A549 (cell line): Measurements from ENCODE around the gene CD96. TPM values are rescaled to one million over a fixed set of nuclear protein-coding genes. Genes with fewer than 3 reads are reported as not detected.

Source experiments
- ATAC-seq, 2 experiments: fragments of 200-7000 bp in 1 of 2; fragments of >200 bp in 1 of 2; cut with Nextera tagmentation in 1 of 2; cut with Tn5 transposase in 1 of 2; 3 replicates each; pipeline versions ENCODE4 v1.8.0 to v1.9.1; 2018 to 2020; ENCODE audit warnings: mild to moderate bottlenecking in 1 of 2, moderate library complexity in 1 of 2
- CTCF ChIA-PET: fragments of 300-600 bp; sonication (Branson Sonifier 250); formaldehyde crosslinking; extraction: SDS; loops from one replicate; lab custom pipeline; 2021; ENCODE audit warnings: antibody characterized with exemption, inconsistent platforms; lab: Yijun Ruan, JAX
- POLR2A ChIA-PET: fragments of 350-600 bp; formaldehyde crosslinking; extraction: SDS; loops from one replicate; lab custom pipeline; 2021; ENCODE audit warnings: antibody characterized with exemption, inconsistent platforms; lab: Yijun Ruan, JAX
- DNase-seq, 2 experiments: peaks; one replicate each; pipeline versions ENCODE4 v3.0.0 to v3.0.0-alpha.2; 2011 to 2016; ENCODE audit warnings: low read depth in 1 of 2, low spot score in 1 of 2
- FAIRE-seq: peaks from 2 replicates; lab custom pipeline; 2011; peaks lifted over from hg19 to GRCh38; lab: Jason Lieb, UNC
- H3K27ac ChIP-seq, 2 experiments: fragments of >200 bp; sonication (Bioruptor Twin); formaldehyde crosslinking; 3 replicates each; pipeline ENCODE4 v1.5.1; 2016 to 2017
- H3K4me1 ChIP-seq: fragments of >200 bp; sonication (Bioruptor Twin); formaldehyde crosslinking; 3 replicates; pipeline ENCODE4 v1.6.1; 2016
- H3K4me2 ChIP-seq: fragments of >200 bp; sonication (Bioruptor Twin); formaldehyde crosslinking; 3 replicates; pipeline ENCODE4 v1.6.1; 2016
- H3K4me3 ChIP-seq: fragments of >200 bp; sonication (Bioruptor Twin); formaldehyde crosslinking; 3 replicates; pipeline ENCODE4 v1.5.1; 2016
- H3K9me3 ChIP-seq: fragments of >200 bp; sonication (Bioruptor Twin); formaldehyde crosslinking; 3 replicates; pipeline ENCODE4 v1.6.1; 2016
- BCL3 ChIP-seq: fragments of >200 bp; sonication (Bioruptor Twin); formaldehyde crosslinking; IDR thresholded peaks from 3 replicates; pipeline ENCODE4 v1.6.1; 2016
- BHLHE40 ChIP-seq: IDR thresholded peaks from 2 replicates; pipeline ENCODE4 v1.6.1; 2012; ENCODE audit warnings: low read depth, low read length, inconsistent platforms
- CHD4 ChIP-seq: fragments of 200-600 bp; sonication (generic); IDR thresholded peaks from 2 replicates; pipeline ENCODE4 v1.6.1; 2016; ENCODE audit warnings: antibody characterized with exemption, mild to moderate bottlenecking, borderline replicate concordance
- EP300 ChIP-seq, 2 experiments: fragments of >200 bp; sonication (Bioruptor Twin); formaldehyde crosslinking; IDR thresholded peaks; 2 replicates in 1 of 2; 3 replicates in 1 of 2; pipeline ENCODE4 v1.6.1; 2016 to 2017
- FOSB ChIP-seq: fragments of 250-450 bp; sonication (Bioruptor Pico); IDR thresholded peaks from 2 replicates; pipeline ENCODE4 v1.5.0; 2020; ENCODE audit warnings: mild to moderate bottlenecking, moderate library complexity
- FOSL2 ChIP-seq, 2 experiments: fragments of 450-650 bp in 1 of 2; fragments of >200 bp in 1 of 2; sonication (Bioruptor Twin) in 1 of 2; formaldehyde crosslinking; IDR thresholded peaks; 2 replicates each; pipeline versions ENCODE4 v1.5.0 to v1.6.1; 2016 to 2020; ENCODE audit warnings: mild to moderate bottlenecking in 1 of 2, moderate library complexity in 1 of 2
- HDAC2 ChIP-seq: fragments of 200-600 bp; sonication (generic); IDR thresholded peaks from 2 replicates; pipeline ENCODE4 v1.6.1; 2016
- HES2 ChIP-seq: fragments of >200 bp; sonication (Bioruptor Twin); formaldehyde crosslinking; IDR thresholded peaks from 2 replicates; pipeline ENCODE4 v1.6.1; 2016
- HOXB5 ChIP-seq: fragments of 250-450 bp; sonication (Bioruptor Pico); IDR thresholded peaks from 2 replicates; pipeline ENCODE4 v1.5.0; 2020; ENCODE audit warnings: mild to moderate bottlenecking, moderate library complexity
- JUN ChIP-seq, 2 experiments: fragments of >200 bp; sonication (Bioruptor Twin); formaldehyde crosslinking; IDR thresholded peaks; 2 replicates in 1 of 2; 3 replicates in 1 of 2; pipeline ENCODE4 v1.6.1; 2016 to 2017
- MYC ChIP-seq: IDR thresholded peaks from 2 replicates; pipeline ENCODE4 v1.6.1; 2012; ENCODE audit warnings: mild to moderate bottlenecking, inconsistent platforms, low read length, improper control_type of control experiment, borderline replicate concordance
- NR3C1 ChIP-seq: fragments of >200 bp; sonication (Bioruptor Twin); formaldehyde crosslinking; IDR thresholded peaks from 3 replicates; pipeline ENCODE4 v1.6.1; 2017
- POLR2AphosphoS2 ChIP-seq: conservative IDR thresholded peaks from 2 replicates; pipeline ENCODE4 v1.6.1; 2012; ENCODE audit warnings: low read length, improper control_type of control experiment, inconsistent platforms
- RAD21 ChIP-seq, 2 experiments: fragments of >200 bp in 1 of 2; sonication (Bioruptor Twin) in 1 of 2; formaldehyde crosslinking in 1 of 2; IDR thresholded peaks in 1 of 2; conservative IDR thresholded peaks in 1 of 2; 2 replicates in 1 of 2; 3 replicates in 1 of 2; pipeline ENCODE4 v1.6.1; 2012 to 2018; ENCODE audit warnings: inconsistent platforms in 1 of 2
- RCOR1 ChIP-seq: fragments of 150-350 bp; IDR thresholded peaks from 2 replicates; pipeline ENCODE4 v1.6.1; 2014; ENCODE audit warnings: antibody characterized with exemption, low read length, low read depth
- SREBF2 ChIP-seq: fragments of 450-650 bp; IDR thresholded peaks from 2 replicates; pipeline ENCODE4 v1.6.1; 2014; ENCODE audit warnings: mild to moderate bottlenecking, moderate library complexity
- TFCP2L1 ChIP-seq: fragments of 250-450 bp; sonication (Bioruptor Pico); IDR thresholded peaks from 2 replicates; pipeline ENCODE4 v1.5.0; 2021; ENCODE audit warnings: mild to moderate bottlenecking
- USF2 ChIP-seq: fragments of 450-650 bp; IDR thresholded peaks from 2 replicates; pipeline ENCODE4 v1.6.1; 2014; ENCODE audit warnings: antibody characterized with exemption
- ZNF302 ChIP-seq: fragments of 250-450 bp; sonication (Bioruptor Pico); IDR thresholded peaks from 2 replicates; pipeline ENCODE4 v1.9.0; 2021; ENCODE audit warnings: inconsistent platforms, mild to moderate bottlenecking, moderate library complexity
- WGBS: methylation state at CpG from one replicate; pipeline ENCODE4 v1.1.6; 2017; ENCODE audit errors: missing lambda C conversion rate; 5-methylcytosine and 5-hydroxymethylcytosine counted together
- polyA plus RNA-seq, 4 experiments: library from polyadenylated mRNA; depleted of rRNA in 3 of 4; stranded (reverse); fragments of >200 nt; fragmentation: RNase III in 1 of 4; extraction: RNeasy Plus Mini Kit Qiagen cat#74134 plus additional on column Dnase treatment in 1 of 4; gene quantifications; 2 replicates in 3 of 4; 3 replicates in 1 of 4; pipeline ENCODE4 v1.2.3, GENCODE V29; 2011 to 2017

Gene CD96
- polyA plus RNA-seq, 2 of the 4 experiments (the other 2 are of a cell fraction) = not detected

- no peaks in the 10 kb centered on the region for H3K9me3 ChIP-seq
- no peak for DNase-seq
- no peak for FAIRE-seq
- TF ChIP-seq BHLHE40 = no peak
- no peak for TF ChIP-seq HES2
- TF ChIP-seq EP300 (IDR thresholded peaks at IDR 0.05) = no peak
- no peak for TF ChIP-seq FOSL2 (IDR thresholded peaks at IDR 0.05)
- TF ChIP-seq FOSL2 (CRISPR knock-in tag; IDR thresholded peaks at IDR 0.05) = no peak
- POLR2A ChIA-PET = no interaction called here
- ATAC-seq = no peak
- H3K4me3 ChIP-seq = no peak overlapping the region
- H3K4me2 ChIP-seq = no peak overlapping the region
- CTCF ChIA-PET = interaction anchor here (0.7 kb wide), 1 partner anchor 21 kb away, joined by 3 read pairs; no protein-coding TSS in a partner anchor
- H3K27ac ChIP-seq = no peak overlapping the region
- 51% methylated on average over 4 of the region's 4 CpGs for WGBS
- H3K4me1 ChIP-seq = no peaks in the 10 kb centered on the region
Observed at GRCh38 chr3:111531446-111531845, 10.6 kb upstream of the CD96 start.

GRCh38 chr3:111534701-111535100 is 7.3 kb upstream of the CD96 start:
- ATAC-seq (no peak), FAIRE-seq (no peak), DNase-seq (no peak)
- TF ChIP-seq HDAC2 (no peak), CHD4 (no peak), RCOR1 (no peak), SREBF2 (no peak), ZNF302 (CRISPR knock-in tag) (no peak), FOSB (CRISPR knock-in tag) (no peak), BCL3 (no peak), USF2 (no peak), RAD21 (conservative IDR thresholded peaks at IDR 0.05 in 1 of 2, IDR thresholded peaks at IDR 0.05 in 1 of 2) (no peak), POLR2AphosphoS2 (no peak), EP300 (IDR thresholded peaks at IDR 0.05) (no peak), HOXB5 (no peak), MYC (no peak)
- H3K27ac ChIP-seq = no peak overlapping the region
- no peak overlapping the region for H3K4me3 ChIP-seq
- ChIA-PET CTCF (interaction anchor here (1.7 to 2.3 kb wide), 2 partner anchors 11 to 18 kb away, joined by 4 to 16 read pairs; no protein-coding TSS in a partner anchor), POLR2A (no interaction called here)
- H3K4me1 ChIP-seq = peaks cover 14% of the 10 kb centered on the region
- 41% methylated on average over 4 of the region's 4 CpGs for WGBS
- H3K9me3 ChIP-seq = no peaks in the 10 kb centered on the region
- no peak overlapping the region for H3K4me2 ChIP-seq

- no peak for DNase-seq
- H3K4me3 ChIP-seq = no peak overlapping the region
- 73% methylated on average over 1 of the region's 1 CpG for WGBS
- TF ChIP-seq HOXB5 (no peak), SREBF2 (no peak)
- TF ChIP-seq, all 56 proteins: peak for 0
- CTCF ChIA-PET = interaction anchor here (0.6 kb wide), 1 partner anchor 1035 kb away, joined by 6 read pairs; no protein-coding TSS in a partner anchor
- Histone ChIP-seq H3K4me2 (no peak overlapping the region; the same call in 2 of the 3 replicates), H3K27ac (no peak overlapping the region), H3K4me1 (peaks cover 14% of the 10 kb centered on the region), H3K9me3 (no peaks in the 10 kb centered on the region)
- POLR2A ChIA-PET = no interaction called here
- ATAC-seq (no peak), FAIRE-seq (no peak)
Observed at GRCh38 chr3:111538111-111538510, 3.9 kb upstream of the CD96 start.

GRCh38 chr3:111538681-111539083 is 3.3 kb upstream of the CD96 start:
- peak overlapping the region in 1 of 2 experiments; percentile 55; a peak in 3 of 6 replicates for H3K27ac ChIP-seq
- H3K4me1 ChIP-seq = peaks cover 14% of the 10 kb centered on the region
- no peak for DNase-seq
- TF ChIP-seq FOSL2 (IDR thresholded peaks at IDR 0.05) = no peak
- TF ChIP-seq FOSL2 (CRISPR knock-in tag; IDR thresholded peaks at IDR 0.05) = peak; percentile 39
- TF ChIP-seq SREBF2 = no peak
- no peak for TF ChIP-seq TFCP2L1 (CRISPR knock-in tag)
- no peak for TF ChIP-seq NR3C1
- no peak for TF ChIP-seq JUN (IDR thresholded peaks at IDR 0.05)
- TF ChIP-seq, all 56 proteins: peak for 1
- FAIRE-seq (no peak), ATAC-seq (peak in 1 of 2 experiments; percentile 35; a peak in 1 of 6 replicates)
- Histone ChIP-seq H3K4me2 (peak overlapping the region; percentile 58), H3K4me3 (no peak overlapping the region), H3K9me3 (no peaks in the 10 kb centered on the region)
- POLR2A ChIA-PET = no interaction called here
- CTCF ChIA-PET = interaction anchor here (0.6 to 1.5 kb wide), 7 partner anchors 10 to 1036 kb away, joined by 3 to 9 read pairs (median 4); no protein-coding TSS in a partner anchor
- WGBS = 60% methylated on average over 4 of the region's 4 CpGs
